SW 1271 (cell line): ENCODE results near the gene IL1R1.

Experiments
- DNase-seq, 2 experiments: peaks; one replicate each; lab custom pipeline; 2025; lab: John Stamatoyannopoulos, UW

The IL1R1 gene

DNA sequence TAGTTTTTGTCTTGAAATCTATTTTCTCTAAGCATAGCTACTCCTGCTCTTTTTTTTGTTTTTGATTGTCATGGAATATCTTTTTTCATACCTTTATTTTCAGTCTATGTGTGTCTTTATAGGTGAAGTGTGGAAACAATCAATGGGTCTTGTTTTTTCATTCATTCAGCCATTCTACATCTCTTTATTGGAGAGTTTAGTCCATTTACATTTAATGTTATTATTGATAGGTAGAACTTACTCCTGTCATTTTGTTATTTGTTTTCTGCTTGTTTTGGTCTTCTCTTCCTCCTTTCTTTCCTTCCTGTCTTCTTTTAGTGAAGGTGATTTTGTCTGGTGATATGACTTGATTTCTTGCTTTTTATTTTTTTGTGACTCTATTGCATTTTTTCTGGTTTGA lies 62.1 kb downstream of the IL1R1 start:
- DNase-seq = no peak

DNA sequence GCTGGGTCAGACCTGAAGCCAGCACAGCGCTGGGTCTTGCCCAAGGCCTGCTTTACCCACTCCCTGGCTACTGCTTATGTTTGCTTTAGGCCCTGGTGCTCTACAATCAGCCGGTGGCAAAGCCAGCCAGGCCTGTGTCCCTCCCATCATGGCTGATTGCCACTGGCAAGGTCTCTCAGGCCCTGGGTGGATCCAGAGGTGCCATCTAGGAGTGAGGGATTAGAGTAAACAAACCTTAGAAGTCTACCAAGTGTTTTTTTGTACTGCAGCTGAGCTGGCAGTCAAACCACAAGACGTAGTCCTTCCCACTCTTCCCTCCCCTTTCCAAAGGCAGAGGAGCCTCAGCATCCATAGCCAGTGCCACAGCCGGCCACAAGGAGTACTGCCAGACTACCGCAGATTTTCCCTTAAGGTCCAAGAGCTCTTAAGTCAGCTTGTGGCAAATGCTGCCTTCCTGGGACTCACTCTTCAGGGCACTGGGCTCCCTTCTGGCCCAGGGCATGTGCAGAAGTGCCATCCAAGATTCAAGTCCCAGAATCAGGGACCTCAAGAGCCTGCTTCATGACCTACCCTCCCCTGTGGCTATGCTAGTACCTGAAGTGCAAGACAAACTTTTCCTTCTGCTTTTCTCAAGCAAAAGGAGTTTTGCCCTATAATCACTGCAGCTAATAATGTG lies 64.3 kb downstream of the IL1R1 start:
- no peak for DNase-seq

DNA sequence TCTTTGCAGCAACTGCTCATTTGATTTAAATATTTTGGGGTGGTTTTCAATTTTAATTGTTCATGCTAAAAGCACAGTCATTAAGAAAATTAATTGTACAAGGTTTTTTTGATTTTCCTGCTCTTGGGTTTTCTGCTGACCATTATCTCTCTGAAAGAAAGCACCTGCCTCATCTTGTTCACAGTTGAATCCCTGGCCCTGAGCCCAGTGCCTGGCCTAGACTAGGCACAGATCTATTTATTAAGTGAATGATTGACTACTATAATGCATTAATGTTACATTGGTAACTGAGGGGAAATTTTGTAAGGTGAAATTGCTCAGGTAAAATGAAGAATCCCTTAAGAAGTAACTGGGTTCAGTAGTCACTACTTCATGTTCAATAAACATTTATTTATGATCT lies 66.2 kb downstream of the IL1R1 start:
- no peak for DNase-seq

DNA sequence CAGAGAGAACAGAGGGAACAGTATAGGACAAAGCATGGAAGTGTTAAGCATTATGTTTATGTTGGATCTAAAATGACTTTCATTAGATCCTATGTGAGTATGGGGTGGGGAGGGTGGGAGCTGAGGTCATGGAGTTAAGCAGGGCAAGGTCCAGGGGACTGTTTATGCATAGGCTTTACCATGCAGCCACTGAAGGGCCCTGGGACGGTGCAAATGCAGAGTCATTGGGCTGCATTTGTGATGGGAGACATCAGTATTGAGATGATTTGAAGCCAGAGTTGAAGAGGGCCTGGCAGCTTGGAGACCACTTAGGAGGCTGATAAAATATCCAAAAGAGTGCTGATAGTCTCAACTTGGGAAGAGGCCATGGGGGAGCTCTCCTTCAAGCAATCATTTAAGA lies 66.9 kb downstream of the IL1R1 start:
- DNase-seq = no peak

DNA sequence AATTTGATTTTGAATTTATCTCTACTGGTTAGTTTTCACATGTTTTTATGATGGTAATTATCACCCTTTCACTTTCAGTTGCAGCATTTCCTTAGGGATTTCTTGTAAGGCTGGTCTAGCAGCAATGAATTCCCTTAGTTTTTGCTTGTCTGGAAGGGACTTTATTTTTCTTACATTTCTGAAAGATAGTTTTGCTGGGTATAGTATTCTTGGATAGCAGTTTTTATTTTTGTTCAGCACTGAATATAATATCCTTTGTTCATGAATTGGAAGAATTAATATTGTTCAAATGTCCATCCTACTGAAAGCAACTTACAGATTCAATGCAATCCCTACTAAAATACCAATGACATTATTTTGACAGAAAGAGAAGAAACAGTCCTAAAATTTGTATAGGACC lies 74.5 kb downstream of the IL1R1 start:
- no peak for DNase-seq

DNA sequence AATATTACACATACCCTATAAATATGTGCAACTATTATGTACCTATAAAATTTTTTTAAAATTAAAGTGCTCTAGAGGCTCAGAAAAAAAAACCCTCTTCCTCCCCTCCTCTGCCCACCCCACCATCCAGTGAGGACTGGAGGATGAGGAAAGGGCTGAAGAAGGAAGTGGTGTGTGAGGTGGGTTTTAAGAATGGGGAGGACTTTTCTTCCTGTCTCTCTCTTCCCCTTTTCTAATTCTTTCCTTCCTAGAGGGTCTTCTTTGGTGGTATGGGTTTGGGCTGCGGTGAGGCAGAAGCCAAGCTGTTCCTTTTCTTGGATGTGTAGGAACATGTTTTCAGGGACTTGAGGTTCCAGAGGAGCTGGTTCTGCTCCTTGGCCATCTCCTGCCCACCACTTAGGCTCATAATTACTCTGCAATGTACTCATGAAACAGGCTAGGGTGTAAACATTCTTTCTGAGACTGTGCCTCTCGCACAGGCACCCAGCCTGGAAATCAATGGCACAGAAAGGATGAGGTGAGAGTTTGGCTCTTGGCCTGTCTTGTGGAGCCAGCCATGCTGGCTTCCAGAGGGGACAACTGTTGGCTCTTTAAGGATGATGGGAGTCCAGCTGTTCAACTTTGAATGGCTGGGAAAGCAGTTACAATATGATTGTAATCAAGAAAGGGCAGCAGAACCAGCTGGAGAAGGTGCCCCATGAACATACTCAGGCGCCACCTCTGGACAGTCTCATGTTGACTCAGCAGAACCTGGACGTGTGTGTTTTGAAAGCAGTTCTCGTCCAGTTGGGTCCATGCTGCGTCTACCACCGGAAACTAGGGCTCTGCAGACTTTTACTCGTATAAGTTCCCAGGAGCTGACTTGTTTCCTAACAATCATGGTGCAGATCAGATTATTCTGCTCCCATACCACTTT lies 82.5 kb downstream of the IL1R1 start:
- no peak for DNase-seq

DNA sequence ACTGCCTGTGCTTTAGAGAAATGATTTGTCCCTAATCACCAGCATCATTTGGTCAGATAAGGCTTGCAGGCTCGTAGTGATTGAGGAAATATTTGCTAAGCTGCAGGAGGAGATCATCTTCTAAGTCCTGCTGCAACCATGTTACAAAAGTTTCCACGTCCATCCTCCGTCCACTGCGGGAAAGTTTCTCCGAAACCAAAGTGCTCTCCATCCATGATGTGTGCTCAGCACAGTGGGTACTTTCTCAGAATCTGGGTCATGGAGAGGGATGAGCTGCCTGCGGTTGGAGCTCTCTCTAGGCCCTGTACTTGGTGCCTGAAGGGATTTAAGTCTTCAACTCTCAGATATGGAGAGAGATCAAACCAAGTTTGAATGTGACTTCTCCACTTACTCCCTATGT lies 83.6 kb downstream of the IL1R1 start:
- DNase-seq = no peak

DNA sequence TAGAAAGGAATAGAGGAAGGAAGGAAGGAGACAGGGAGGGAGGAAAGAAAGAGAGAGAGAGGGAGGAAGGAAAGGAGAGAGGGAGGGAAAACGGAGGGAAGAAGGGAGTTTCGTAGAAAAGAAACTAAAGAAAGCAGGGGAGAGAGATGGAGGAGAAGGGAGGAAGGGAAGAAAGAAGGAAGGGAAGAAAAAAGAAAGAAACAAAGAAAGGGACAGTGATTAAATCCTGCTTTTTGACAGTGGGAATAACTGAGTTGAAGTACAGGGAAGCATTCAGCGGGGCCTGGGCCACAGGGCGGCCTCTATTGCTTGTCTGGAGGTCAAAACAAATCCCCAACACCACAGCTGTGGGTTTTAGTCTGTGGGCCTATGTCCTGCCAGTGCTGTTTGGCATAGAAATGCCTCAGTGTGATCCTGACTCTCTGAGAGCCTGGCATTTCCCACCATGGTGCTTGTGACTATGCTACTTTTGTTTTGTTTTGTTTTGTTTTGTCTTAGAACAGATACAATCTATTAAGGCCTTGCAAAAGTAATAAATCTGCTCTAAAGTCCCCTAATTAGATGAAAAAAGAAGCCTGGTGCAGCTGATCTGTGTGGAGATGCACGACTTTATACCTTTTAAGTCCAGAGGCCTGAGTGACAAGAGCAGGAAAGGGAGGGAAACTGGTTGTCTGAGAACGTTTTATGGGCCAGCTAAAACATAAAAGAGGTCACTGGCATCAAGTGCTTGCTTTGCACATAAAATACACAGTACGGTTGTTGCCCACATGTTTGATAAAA lies 84.3 kb downstream of the IL1R1 start:
- no peak for DNase-seq

DNA sequence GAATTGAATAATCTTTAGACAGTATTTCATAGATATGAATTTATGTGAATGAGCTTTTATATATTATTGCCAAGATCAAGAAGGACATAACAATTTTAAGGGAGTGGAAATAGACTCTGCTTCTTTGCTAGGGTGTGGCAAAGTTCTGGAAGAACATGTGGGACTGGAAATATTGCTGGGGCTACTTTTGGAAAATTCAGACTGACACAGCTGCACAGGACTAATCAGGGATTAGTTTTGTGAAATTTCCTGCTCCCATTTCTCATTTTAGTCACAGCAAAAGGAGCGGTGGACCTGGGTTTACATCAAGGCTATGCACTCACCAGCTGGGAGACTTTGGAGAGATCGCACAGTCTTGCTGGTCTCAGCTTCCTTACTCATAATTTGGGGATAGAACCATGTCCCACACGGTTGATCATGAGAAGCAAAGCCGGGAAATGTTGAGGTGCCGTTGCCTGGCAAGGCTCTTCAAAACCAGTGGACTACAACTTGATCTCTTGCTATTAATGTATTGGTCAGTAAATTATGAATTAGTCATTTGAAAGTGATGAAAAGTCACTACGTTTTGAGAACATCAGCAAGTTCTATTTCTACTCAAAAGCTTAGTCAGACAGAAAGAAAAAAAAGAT lies 86.7 kb downstream of the IL1R1 start:
- DNase-seq = no peak
